LoVo (cell line): Measurements from ENCODE around the gene WDR19.
"Not testable (repeated sequence)": the region's sequence is repeated elsewhere in the genome, so short reads cannot be mapped to it uniquely, and the experiment has no call there.

ENCODE experiments used
- DNase-seq: peaks from one replicate; pipeline ENCODE4 v3.0.0-alpha.2; 2016; ENCODE audit warnings: low spot score

WDR19 gene

GRCh38 chr4:39181905-39182638 is at the start of gene WDR19:
TSS of gene WDR19 (plus strand) at chr4:39182529. CDS start at chr4:39182558, 29 bp downstream.
- peak; percentile 99 for DNase-seq

GRCh38 chr4:39133623-39134022 is 48.7 kb upstream of the WDR19 start:
- no peak for DNase-seq

- DNase-seq = no peak
Observed at GRCh38 chr4:39134683-39135306, 47.5 kb upstream of the WDR19 start.

GRCh38 chr4:39138227-39138626 is 44.1 kb upstream of the WDR19 start:
- not testable (repeated sequence) for DNase-seq

GRCh38 chr4:39146211-39146610 is 36.1 kb upstream of the WDR19 start:
- no peak for DNase-seq

GRCh38 chr4:39154009-39154408 is 28.3 kb upstream of the WDR19 start:
- no peak for DNase-seq

- DNase-seq = no peak
Observed at GRCh38 chr4:39157520-39157919, 24.8 kb upstream of the WDR19 start.

- no peak for DNase-seq
Observed at GRCh38 chr4:39166177-39166576, 16.2 kb upstream of the WDR19 start.

- DNase-seq = no peak
Observed at GRCh38 chr4:39166669-39167068, 15.7 kb upstream of the WDR19 start.

GRCh38 chr4:39169426-39169825 is 12.9 kb upstream of the WDR19 start:
- DNase-seq = peak; percentile 16

GRCh38 chr4:39170301-39170700 is 12.0 kb upstream of the WDR19 start:
- DNase-seq = no peak

- no peak for DNase-seq
Observed at GRCh38 chr4:39178706-39179105, 3.6 kb upstream of the WDR19 start.

- DNase-seq = no peak
Observed at GRCh38 chr4:39179681-39180080, 2.6 kb upstream of the WDR19 start.

GRCh38 chr4:39180629-39181028 is 1.7 kb upstream of the WDR19 start:
- DNase-seq = not testable (repeated sequence)

- DNase-seq = no peak
Observed at GRCh38 chr4:39181520-39181904, 817 bp upstream of the WDR19 start.

- DNase-seq = no peak
Observed at GRCh38 chr4:39201963-39202362, 19.6 kb downstream of the WDR19 start.

- DNase-seq = no peak
Observed at GRCh38 chr4:39204543-39204942, 22.2 kb downstream of the WDR19 start.

- no peak for DNase-seq
Observed at GRCh38 chr4:39205000-39205399, 22.7 kb downstream of the WDR19 start.

- DNase-seq = no peak
Observed at GRCh38 chr4:39205476-39205875, 23.1 kb downstream of the WDR19 start.

- no peak for DNase-seq
Observed at GRCh38 chr4:39227906-39228305, 45.6 kb downstream of the WDR19 start.

- DNase-seq = no peak
Observed at GRCh38 chr4:39228377-39228776, 46.0 kb downstream of the WDR19 start.

GRCh38 chr4:39230462-39230861 is 48.1 kb downstream of the WDR19 start:
- no peak for DNase-seq

GRCh38 chr4:39231660-39232059 is 49.3 kb downstream of the WDR19 start:
- no peak for DNase-seq

- no peak for DNase-seq
Observed at GRCh38 chr4:39232100-39232499, 49.8 kb downstream of the WDR19 start.
